Ishikawa (cell line): ENCODE data around the gene NEGR1.

Experiments used
- CEBPB ChIP-seq: IDR thresholded peaks from 2 replicates; pipeline ENCODE4 v1.6.1; 2012
- EP300 ChIP-seq: IDR thresholded peaks from 2 replicates; pipeline ENCODE4 v1.6.1; 2012; ENCODE audit warnings: borderline replicate concordance
- MAX ChIP-seq: IDR thresholded peaks from 2 replicates; pipeline ENCODE4 v1.6.1; 2012
- RAD21 ChIP-seq: IDR thresholded peaks from 2 replicates; pipeline ENCODE4 v1.6.1; 2012; ENCODE audit warnings: low read depth
- REST ChIP-seq: IDR thresholded peaks from 2 replicates; pipeline ENCODE4 v1.6.1; 2012; ENCODE audit warnings: low read depth, mild to moderate bottlenecking
- TAF1 ChIP-seq: IDR thresholded peaks from 2 replicates; pipeline ENCODE4 v1.6.1; 2012; ENCODE audit warnings: low read depth, mild to moderate bottlenecking
- TCF12 ChIP-seq: IDR thresholded peaks from 2 replicates; pipeline ENCODE4 v1.6.1; 2012; ENCODE audit warnings: low read depth
- YY1 ChIP-seq: IDR thresholded peaks from 2 replicates; pipeline ENCODE4 v1.6.1; 2012; ENCODE audit warnings: low read depth

GRCh38 chr1:71668065-71668464 is 614.3 kb downstream of the NEGR1 start:
- TF ChIP-seq TCF12, result no peak
- no peak for TF ChIP-seq CEBPB
- TF ChIP-seq REST, result no peak
- TF ChIP-seq EP300, result no peak
- no peak for TF ChIP-seq RAD21
- no peak for TF ChIP-seq TAF1
- TF ChIP-seq YY1, result no peak
- TF ChIP-seq MAX, result no peak
